SKM-1 treated with dmso at 0.1 percent for 144 hours (cell line): ENCODE results near the gene IL1RL2.

Experiments
- DNase-seq: peaks from one replicate; lab custom pipeline; 2025; ENCODE audit not compliant: unreplicated experiment; lab: John Stamatoyannopoulos, UW

IL1RL2 gene

GRCh38 chr2:102238039-102238756 lies 51.4 kb downstream of the IL1RL2 start:
- no peak for DNase-seq

- DNase-seq = no peak
Measured at GRCh38 chr2:102238778-102239177, 52.0 kb downstream of the IL1RL2 start.

- DNase-seq = no peak
Measured at GRCh38 chr2:102239344-102239743, 52.5 kb downstream of the IL1RL2 start.

GRCh38 chr2:102240640-102241370 lies 54.0 kb downstream of the IL1RL2 start:
- peak; percentile 95 for DNase-seq

GRCh38 chr2:102241616-102242305 lies 54.9 kb downstream of the IL1RL2 start:
- no peak for DNase-seq

GRCh38 chr2:102245266-102246151 lies 58.7 kb downstream of the IL1RL2 start:
- DNase-seq = no peak

GRCh38 chr2:102250278-102250821 lies 63.5 kb downstream of the IL1RL2 start:
- no peak for DNase-seq

- DNase-seq = no peak
Measured at GRCh38 chr2:102251042-102251848, 64.4 kb downstream of the IL1RL2 start.

- no peak for DNase-seq
Measured at GRCh38 chr2:102251849-102252203, 65.0 kb downstream of the IL1RL2 start.

GRCh38 chr2:102252236-102252635 lies 65.4 kb downstream of the IL1RL2 start:
- no peak for DNase-seq

- DNase-seq = no peak
Measured at GRCh38 chr2:102253140-102253752, 66.4 kb downstream of the IL1RL2 start.

- no peak for DNase-seq
Measured at GRCh38 chr2:102253753-102254150, 66.9 kb downstream of the IL1RL2 start.

GRCh38 chr2:102256276-102256675 lies 69.5 kb downstream of the IL1RL2 start:
- peak; percentile 34 for DNase-seq

- no peak for DNase-seq
Measured at GRCh38 chr2:102256874-102257462, 70.1 kb downstream of the IL1RL2 start.

GRCh38 chr2:102258025-102258385 lies 71.2 kb downstream of the IL1RL2 start:
- no peak for DNase-seq

- no peak for DNase-seq
Measured at GRCh38 chr2:102258386-102259074, 71.7 kb downstream of the IL1RL2 start.

GRCh38 chr2:102261467-102262135 lies 74.8 kb downstream of the IL1RL2 start:
- DNase-seq = no peak
